ENCODE results near the gene PC. TPM values are rescaled to one million over a fixed set of nuclear protein-coding genes. Genes with fewer than 3 reads are reported as not detected.

The PC gene
- total and polyA plus RNA-seq, 2 experiments from 2014 or later = 18.3 to 21.7 TPM

- Histone ChIP-seq H3F3A (replicated peaks; ENCODE audit: low read depth) (peaks cover 14% of the 10 kb centered on the region), H3K4me1 (ENCODE audit: insufficient read depth) (peaks cover 11% of the 10 kb centered on the region; the same call in 1 of the 2 replicates), H3K9me2 (ENCODE audit: insufficient read depth) (no peaks in the 10 kb centered on the region), H3K79me2 (replicated peaks; ENCODE audit: insufficient read depth) (0 out of 2 replicates have a peak, but pooled peaks cover 7% of the 10 kb centered on the region), H2AFZ (peak overlapping the region; percentile 98), H3K27ac (ENCODE audit: low read depth) (peak overlapping the region; percentile 85; the same call in 1 of the 2 replicates), H3K4me3 (peak overlapping the region; percentile 75), H3K36me3 (ENCODE audit: insufficient read depth) (no peaks in the 10 kb centered on the region), H4K20me1 (replicated peaks; ENCODE audit: insufficient read depth) (no peaks in the 10 kb centered on the region), H3K4me2 (peak overlapping the region; percentile 83), H3K27me3 (ENCODE audit: insufficient read depth) (no peaks in the 10 kb centered on the region)
- Mint-ChIP-seq H3K9me3 (no peaks in the 10 kb centered on the region), H3K36me3 (ENCODE audit: low read depth) (peaks cover 3% of the 10 kb centered on the region; the same call in 1 of the 3 replicates), H3K27ac (peak overlapping the region; percentile 90), H3K4me3 (peak overlapping the region; percentile 85), H3K4me1 (peaks cover 32% of the 10 kb centered on the region), H3K27me3 (ENCODE audit: insufficient read depth, low read depth, poor library complexity) (peaks cover 16% of the 10 kb centered on the region)
- TF ChIP-seq, protein P1, sequence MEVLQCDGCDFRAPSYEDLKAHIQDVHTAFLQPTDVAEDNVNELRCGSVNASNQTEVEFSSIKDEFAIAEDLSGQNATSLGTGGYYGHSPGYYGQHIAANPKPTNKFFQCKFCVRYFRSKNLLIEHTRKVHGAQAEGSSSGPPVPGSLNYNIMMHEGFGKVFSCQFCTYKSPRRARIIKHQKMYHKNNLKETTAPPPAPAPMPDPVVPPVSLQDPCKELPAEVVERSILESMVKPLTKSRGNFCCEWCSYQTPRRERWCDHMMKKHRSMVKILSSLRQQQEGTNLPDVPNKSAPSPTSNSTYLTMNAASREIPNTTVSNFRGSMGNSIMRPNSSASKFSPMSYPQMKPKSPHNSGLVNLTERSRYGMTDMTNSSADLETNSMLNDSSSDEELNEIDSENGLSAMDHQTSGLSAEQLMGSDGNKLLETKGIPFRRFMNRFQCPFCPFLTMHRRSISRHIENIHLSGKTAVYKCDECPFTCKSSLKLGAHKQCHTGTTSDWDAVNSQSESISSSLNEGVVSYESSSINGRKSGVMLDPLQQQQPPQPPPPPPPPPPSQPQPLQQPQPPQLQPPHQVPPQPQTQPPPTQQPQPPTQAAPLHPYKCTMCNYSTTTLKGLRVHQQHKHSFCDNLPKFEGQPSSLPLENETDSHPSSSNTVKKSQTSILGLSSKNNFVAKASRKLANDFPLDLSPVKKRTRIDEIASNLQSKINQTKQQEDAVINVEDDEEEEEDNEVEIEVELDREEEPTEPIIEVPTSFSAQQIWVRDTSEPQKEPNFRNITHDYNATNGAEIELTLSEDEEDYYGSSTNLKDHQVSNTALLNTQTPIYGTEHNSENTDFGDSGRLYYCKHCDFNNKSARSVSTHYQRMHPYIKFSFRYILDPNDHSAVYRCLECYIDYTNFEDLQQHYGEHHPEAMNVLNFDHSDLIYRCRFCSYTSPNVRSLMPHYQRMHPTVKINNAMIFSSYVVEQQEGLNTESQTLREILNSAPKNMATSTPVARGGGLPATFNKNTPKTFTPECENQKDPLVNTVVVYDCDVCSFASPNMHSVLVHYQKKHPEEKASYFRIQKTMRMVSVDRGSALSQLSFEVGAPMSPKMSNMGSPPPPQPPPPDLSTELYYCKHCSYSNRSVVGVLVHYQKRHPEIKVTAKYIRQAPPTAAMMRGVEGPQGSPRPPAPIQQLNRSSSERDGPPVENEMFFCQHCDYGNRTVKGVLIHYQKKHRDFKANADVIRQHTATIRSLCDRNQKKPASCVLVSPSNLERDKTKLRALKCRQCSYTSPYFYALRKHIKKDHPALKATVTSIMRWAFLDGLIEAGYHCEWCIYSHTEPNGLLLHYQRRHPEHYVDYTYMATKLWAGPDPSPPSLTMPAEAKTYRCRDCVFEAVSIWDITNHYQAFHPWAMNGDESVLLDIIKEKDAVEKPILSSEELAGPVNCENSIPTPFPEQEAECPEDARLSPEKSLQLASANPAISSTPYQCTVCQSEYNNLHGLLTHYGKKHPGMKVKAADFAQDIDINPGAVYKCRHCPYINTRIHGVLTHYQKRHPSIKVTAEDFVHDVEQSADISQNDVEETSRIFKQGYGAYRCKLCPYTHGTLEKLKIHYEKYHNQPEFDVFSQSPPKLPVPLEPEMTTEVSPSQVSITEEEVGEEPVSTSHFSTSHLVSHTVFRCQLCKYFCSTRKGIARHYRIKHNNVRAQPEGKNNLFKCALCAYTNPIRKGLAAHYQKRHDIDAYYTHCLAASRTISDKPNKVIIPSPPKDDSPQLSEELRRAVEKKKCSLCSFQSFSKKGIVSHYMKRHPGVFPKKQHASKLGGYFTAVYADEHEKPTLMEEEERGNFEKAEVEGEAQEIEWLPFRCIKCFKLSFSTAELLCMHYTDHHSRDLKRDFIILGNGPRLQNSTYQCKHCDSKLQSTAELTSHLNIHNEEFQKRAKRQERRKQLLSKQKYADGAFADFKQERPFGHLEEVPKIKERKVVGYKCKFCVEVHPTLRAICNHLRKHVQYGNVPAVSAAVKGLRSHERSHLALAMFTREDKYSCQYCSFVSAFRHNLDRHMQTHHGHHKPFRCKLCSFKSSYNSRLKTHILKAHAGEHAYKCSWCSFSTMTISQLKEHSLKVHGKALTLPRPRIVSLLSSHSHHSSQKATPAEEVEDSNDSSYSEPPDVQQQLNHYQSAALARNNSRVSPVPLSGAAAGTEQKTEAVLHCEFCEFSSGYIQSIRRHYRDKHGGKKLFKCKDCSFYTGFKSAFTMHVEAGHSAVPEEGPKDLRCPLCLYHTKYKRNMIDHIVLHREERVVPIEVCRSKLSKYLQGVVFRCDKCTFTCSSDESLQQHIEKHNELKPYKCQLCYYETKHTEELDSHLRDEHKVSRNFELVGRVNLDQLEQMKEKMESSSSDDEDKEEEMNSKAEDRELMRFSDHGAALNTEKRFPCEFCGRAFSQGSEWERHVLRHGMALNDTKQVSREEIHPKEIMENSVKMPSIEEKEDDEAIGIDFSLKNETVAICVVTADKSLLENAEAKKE (CRISPR knock-in tag; IDR thresholded peaks at IDR 0.05) = no peak
- TF ChIP-seq ZNF331 (CRISPR knock-in tag; IDR thresholded peaks at IDR 0.05; ENCODE audit: low read depth) (no peak), CREB1 (CRISPR knock-in tag; IDR thresholded peaks at IDR 0.05; ENCODE audit: low read depth) (no peak), ETS1 (IDR thresholded peaks at IDR 0.05) (no peak), JUNB (IDR thresholded peaks at IDR 0.05; ENCODE audit: unreplicated experiment) (no peak), NANOG (IDR thresholded peaks at IDR 0.05; ENCODE audit: borderline replicate concordance) (no peak), EZH2 (IDR thresholded peaks at IDR 0.05; ENCODE audit: low read depth, unreplicated experiment) (no peak), POLR2AphosphoS5 (IDR thresholded peaks at IDR 0.05; ENCODE audit: low read depth) (no peak), STAT1 (IDR thresholded peaks at IDR 0.05; ENCODE audit: unreplicated experiment) (no peak), ZNF114 (CRISPR knock-in tag; IDR thresholded peaks at IDR 0.05) (no peak), EZH2phosphoT487 (IDR thresholded peaks at IDR 0.05; ENCODE audit: unreplicated experiment) (no peak)
- TF ChIP-seq, protein P2, sequence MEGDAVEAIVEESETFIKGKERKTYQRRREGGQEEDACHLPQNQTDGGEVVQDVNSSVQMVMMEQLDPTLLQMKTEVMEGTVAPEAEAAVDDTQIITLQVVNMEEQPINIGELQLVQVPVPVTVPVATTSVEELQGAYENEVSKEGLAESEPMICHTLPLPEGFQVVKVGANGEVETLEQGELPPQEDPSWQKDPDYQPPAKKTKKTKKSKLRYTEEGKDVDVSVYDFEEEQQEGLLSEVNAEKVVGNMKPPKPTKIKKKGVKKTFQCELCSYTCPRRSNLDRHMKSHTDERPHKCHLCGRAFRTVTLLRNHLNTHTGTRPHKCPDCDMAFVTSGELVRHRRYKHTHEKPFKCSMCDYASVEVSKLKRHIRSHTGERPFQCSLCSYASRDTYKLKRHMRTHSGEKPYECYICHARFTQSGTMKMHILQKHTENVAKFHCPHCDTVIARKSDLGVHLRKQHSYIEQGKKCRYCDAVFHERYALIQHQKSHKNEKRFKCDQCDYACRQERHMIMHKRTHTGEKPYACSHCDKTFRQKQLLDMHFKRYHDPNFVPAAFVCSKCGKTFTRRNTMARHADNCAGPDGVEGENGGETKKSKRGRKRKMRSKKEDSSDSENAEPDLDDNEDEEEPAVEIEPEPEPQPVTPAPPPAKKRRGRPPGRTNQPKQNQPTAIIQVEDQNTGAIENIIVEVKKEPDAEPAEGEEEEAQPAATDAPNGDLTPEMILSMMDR (conservative IDR thresholded peaks at IDR 0.05; ENCODE audit: low read depth in 2 of 2) = no peak
- TF ChIP-seq, protein P3, sequence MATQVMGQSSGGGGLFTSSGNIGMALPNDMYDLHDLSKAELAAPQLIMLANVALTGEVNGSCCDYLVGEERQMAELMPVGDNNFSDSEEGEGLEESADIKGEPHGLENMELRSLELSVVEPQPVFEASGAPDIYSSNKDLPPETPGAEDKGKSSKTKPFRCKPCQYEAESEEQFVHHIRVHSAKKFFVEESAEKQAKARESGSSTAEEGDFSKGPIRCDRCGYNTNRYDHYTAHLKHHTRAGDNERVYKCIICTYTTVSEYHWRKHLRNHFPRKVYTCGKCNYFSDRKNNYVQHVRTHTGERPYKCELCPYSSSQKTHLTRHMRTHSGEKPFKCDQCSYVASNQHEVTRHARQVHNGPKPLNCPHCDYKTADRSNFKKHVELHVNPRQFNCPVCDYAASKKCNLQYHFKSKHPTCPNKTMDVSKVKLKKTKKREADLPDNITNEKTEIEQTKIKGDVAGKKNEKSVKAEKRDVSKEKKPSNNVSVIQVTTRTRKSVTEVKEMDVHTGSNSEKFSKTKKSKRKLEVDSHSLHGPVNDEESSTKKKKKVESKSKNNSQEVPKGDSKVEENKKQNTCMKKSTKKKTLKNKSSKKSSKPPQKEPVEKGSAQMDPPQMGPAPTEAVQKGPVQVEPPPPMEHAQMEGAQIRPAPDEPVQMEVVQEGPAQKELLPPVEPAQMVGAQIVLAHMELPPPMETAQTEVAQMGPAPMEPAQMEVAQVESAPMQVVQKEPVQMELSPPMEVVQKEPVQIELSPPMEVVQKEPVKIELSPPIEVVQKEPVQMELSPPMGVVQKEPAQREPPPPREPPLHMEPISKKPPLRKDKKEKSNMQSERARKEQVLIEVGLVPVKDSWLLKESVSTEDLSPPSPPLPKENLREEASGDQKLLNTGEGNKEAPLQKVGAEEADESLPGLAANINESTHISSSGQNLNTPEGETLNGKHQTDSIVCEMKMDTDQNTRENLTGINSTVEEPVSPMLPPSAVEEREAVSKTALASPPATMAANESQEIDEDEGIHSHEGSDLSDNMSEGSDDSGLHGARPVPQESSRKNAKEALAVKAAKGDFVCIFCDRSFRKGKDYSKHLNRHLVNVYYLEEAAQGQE (IDR thresholded peaks at IDR 0.05; ENCODE audit: unreplicated experiment) = no peak
- peak; percentile 68 for DNase-seq (ENCODE audit: low spot score)
- peak; percentile 35 for ATAC-seq
These were observed 282 bp downstream of the PC start for GRCh38 chr11:66957971-66958231.
